ENCODE measurements around the gene TBCK. TPM values are rescaled to one million over a fixed set of nuclear protein-coding genes. Genes with fewer than 3 reads are reported as not detected.

TBCK gene
- total RNA-seq, 4 donors from 2014 or later = 49.2 to 70.6 (median 58.7) TPM

DNA sequence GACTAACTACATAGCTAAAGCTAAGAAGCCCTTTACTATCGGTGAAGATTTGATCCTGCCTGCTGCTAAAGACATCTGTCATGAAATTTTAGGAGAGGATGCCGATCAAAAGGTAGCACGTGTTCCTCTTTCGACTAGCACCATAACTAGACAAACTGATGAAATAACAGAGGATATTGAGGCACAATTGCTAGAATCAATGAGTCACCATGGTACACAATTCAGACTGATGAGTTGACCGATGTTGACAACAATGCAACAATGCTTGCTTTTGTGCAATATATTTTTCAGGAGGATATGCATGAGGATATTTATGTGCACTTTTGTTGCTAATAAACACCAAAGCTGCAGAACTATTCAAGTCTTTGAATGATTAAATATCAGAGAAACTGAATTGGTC, 24.3 kb downstream of the TBCK start:
- no peak for TF ChIP-seq POLR2A (IDR thresholded peaks at IDR 0.05)
- TF ChIP-seq, protein P1, sequence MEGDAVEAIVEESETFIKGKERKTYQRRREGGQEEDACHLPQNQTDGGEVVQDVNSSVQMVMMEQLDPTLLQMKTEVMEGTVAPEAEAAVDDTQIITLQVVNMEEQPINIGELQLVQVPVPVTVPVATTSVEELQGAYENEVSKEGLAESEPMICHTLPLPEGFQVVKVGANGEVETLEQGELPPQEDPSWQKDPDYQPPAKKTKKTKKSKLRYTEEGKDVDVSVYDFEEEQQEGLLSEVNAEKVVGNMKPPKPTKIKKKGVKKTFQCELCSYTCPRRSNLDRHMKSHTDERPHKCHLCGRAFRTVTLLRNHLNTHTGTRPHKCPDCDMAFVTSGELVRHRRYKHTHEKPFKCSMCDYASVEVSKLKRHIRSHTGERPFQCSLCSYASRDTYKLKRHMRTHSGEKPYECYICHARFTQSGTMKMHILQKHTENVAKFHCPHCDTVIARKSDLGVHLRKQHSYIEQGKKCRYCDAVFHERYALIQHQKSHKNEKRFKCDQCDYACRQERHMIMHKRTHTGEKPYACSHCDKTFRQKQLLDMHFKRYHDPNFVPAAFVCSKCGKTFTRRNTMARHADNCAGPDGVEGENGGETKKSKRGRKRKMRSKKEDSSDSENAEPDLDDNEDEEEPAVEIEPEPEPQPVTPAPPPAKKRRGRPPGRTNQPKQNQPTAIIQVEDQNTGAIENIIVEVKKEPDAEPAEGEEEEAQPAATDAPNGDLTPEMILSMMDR (IDR thresholded peaks at IDR 0.05) = no peak
- intact Hi-C loops (cut with DNase I) = no loop called here
- no peaks in the 10 kb centered on the region for H3K4me1 ChIP-seq
- peaks cover 8 to 9% of the 10 kb centered on the region in 2 donors for H3K36me3 ChIP-seq
- H3K9me3 ChIP-seq = no peaks in the 10 kb centered on the region
- H3K27me3 ChIP-seq = no peaks in the 10 kb centered on the region
- 96 to 98% methylated on average over 5 of the region's 5 CpGs for WGBS, 2 donors
- no peak overlapping the region for H3K4me3 ChIP-seq (replicated peaks in 1 of 3)
- H3K27ac ChIP-seq = no peak overlapping the region
- no peak for DNase-seq

DNA sequence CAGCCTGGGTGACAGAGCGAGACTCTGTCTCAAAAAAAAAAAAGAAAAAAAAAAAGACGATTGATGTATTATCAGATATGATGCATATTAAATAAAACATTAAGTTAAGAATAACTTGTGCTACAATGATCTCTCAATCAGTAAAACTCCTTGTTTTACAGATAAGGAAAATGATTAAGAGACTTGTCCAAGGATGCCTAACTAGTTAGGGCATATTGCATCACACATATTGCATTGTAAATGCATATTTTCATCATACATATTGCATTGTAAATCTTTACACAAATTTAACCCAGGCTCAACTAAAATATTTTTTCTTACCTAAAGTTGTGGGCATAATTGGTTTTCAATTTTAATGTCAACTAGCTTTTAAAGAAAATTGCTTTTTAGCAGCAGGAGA, 26.3 kb downstream of the TBCK start:
- WGBS, 2 donors = 97 to 98% methylated on average over 2 of the region's 2 CpGs
- TF ChIP-seq POLR2A (IDR thresholded peaks at IDR 0.05) = no peak
- TF ChIP-seq, protein P1 (IDR thresholded peaks at IDR 0.05) = no peak
- no peaks in the 10 kb centered on the region for H3K4me1 ChIP-seq
- no peak for DNase-seq
- H3K27ac ChIP-seq = no peak overlapping the region
- H3K27me3 ChIP-seq = no peaks in the 10 kb centered on the region
- no peak overlapping the region for H3K4me3 ChIP-seq (replicated peaks in 1 of 3)
- peaks cover 8 to 9% of the 10 kb centered on the region in 2 donors for H3K36me3 ChIP-seq
- H3K9me3 ChIP-seq = no peaks in the 10 kb centered on the region
- intact Hi-C loops (cut with DNase I) = no loop called here

DNA sequence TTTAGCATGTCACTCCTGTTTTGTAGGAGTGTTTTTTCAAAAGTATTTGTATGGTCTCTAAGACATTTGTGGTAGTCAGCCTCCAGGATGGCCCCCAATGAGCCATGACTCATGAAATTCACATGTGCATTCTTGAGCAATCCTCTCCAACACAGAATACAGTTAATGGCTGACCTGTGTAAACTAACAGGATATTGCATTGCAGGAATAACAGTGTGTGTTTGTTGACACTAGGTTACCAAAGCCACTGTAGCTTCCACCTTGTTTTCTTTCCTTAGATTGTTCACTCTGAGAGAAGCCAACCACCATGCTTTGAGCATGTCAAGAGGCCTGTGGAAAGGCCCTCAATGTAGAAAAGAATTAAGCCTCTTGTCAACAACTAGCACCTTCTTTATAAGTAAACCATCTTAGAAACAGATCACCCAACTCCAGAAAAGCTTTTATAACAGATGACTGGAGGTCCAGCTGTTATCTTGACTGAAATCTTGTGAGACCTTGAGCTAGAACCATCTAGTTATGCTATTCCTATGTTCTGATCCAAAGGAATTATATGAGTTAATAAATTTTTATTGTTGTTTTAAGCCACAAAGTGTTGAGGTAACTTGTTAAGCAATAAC, 28.5 kb downstream of the TBCK start:
- intact Hi-C loops (cut with DNase I) = no loop called here
- no peak overlapping the region for H3K4me3 ChIP-seq (replicated peaks in 1 of 3)
- no peaks in the 10 kb centered on the region for H3K36me3 ChIP-seq
- DNase-seq = no peak
- no peak overlapping the region for H3K27ac ChIP-seq
- no peaks in the 10 kb centered on the region for H3K27me3 ChIP-seq
- no peaks in the 10 kb centered on the region for H3K9me3 ChIP-seq
- H3K4me1 ChIP-seq = no peaks in the 10 kb centered on the region
- TF ChIP-seq POLR2A (IDR thresholded peaks at IDR 0.05) = no peak
- TF ChIP-seq, protein P1 (IDR thresholded peaks at IDR 0.05) = no peak

DNA sequence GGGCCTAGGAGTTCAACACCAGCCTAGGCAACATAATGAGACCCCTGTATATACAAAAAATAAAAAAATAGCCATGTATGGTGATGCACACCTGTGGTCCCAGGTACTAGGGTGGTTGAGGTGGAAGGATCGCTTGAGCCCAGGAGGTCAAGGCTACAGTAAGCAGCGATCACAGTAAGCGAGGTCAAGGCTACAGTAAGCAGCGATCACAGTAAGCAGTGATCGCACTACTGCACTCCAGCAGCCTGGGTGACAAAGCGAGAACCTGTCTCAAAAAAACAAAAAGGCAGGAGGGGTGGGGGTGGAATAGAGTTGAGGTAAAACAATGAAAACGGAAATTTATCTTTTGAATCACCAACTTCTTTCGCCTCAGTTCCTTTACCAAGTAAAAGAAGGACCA, 29.4 kb downstream of the TBCK start:
- no peaks in the 10 kb centered on the region for H3K27me3 ChIP-seq
- WGBS, 2 donors = 94 to 98% methylated on average over 8 of the region's 8 CpGs
- TF ChIP-seq POLR2A (IDR thresholded peaks at IDR 0.05) = no peak
- TF ChIP-seq, protein P1 (IDR thresholded peaks at IDR 0.05) = no peak
- H3K4me3 ChIP-seq (replicated peaks in 1 of 3) = no peak overlapping the region
- H3K4me1 ChIP-seq = no peaks in the 10 kb centered on the region
- H3K9me3 ChIP-seq = no peaks in the 10 kb centered on the region
- no peak for DNase-seq
- intact Hi-C loops (cut with DNase I) = no loop called here
- no peaks in the 10 kb centered on the region for H3K36me3 ChIP-seq
- H3K27ac ChIP-seq = no peak overlapping the region

DNA sequence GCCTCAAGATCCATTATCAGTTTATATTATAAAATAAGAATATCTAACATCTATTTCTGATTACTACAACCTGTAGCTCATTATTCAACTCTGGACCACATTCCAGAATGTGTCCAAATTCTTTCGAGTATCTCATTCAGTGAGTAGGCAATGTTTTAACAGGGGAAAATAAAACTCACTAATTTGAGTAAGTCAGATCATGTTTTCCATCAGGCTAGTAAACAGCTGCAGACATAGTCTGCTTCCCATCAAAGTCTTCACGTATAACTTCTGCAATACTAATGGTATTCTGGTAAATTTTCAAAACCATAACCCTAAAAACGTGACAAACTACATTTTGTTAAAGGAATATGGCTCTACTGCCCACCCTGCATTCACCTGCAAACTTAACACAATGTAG, 31.8 kb downstream of the TBCK start:
- no peaks in the 10 kb centered on the region for H3K27me3 ChIP-seq
- H3K4me3 ChIP-seq (replicated peaks in 1 of 3) = no peak overlapping the region
- H3K36me3 ChIP-seq = no peaks in the 10 kb centered on the region
- intact Hi-C loops (cut with DNase I) = no loop called here
- no peaks in the 10 kb centered on the region for H3K4me1 ChIP-seq
- WGBS, 2 donors = 83 to 89% methylated on average over 3 of the region's 3 CpGs
- H3K9me3 ChIP-seq = no peaks in the 10 kb centered on the region
- no peak overlapping the region for H3K27ac ChIP-seq
- TF ChIP-seq POLR2A (IDR thresholded peaks at IDR 0.05) = no peak
- TF ChIP-seq, protein P1 (IDR thresholded peaks at IDR 0.05) = no peak
- no peak for DNase-seq
